GM12801 (cell line): Measurements from ENCODE around the gene MAST4.

Source experiments
- TF ChIP-seq, protein P1 (sequence below): IDR thresholded peaks from one replicate; pipeline ENCODE4 v1.5.1; 2011; ENCODE audit warnings: control low read depth; ENCODE audit not compliant: insufficient read length; ENCODE audit errors: extremely low read depth

The MAST4 gene

DNA sequence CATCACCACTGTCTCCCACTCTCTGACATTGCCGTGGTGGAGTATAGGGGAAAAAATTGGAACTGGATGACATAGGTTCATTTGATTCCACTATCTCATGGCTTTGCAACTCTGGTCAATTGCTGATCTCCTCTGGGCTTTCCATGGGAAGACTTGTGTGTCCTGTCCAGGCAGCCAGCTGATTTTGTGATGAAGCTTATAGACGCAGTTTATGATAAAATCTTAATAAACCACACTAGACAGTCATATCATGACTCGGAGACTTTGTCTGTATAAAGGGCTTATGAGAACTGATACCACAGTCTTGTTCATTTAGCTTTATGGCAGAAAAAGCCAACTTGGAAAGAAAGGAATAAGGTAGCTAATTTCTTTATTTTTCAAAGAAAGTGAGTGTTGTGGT is 296.5 kb downstream of the MAST4 start:
- TF ChIP-seq, protein P1, sequence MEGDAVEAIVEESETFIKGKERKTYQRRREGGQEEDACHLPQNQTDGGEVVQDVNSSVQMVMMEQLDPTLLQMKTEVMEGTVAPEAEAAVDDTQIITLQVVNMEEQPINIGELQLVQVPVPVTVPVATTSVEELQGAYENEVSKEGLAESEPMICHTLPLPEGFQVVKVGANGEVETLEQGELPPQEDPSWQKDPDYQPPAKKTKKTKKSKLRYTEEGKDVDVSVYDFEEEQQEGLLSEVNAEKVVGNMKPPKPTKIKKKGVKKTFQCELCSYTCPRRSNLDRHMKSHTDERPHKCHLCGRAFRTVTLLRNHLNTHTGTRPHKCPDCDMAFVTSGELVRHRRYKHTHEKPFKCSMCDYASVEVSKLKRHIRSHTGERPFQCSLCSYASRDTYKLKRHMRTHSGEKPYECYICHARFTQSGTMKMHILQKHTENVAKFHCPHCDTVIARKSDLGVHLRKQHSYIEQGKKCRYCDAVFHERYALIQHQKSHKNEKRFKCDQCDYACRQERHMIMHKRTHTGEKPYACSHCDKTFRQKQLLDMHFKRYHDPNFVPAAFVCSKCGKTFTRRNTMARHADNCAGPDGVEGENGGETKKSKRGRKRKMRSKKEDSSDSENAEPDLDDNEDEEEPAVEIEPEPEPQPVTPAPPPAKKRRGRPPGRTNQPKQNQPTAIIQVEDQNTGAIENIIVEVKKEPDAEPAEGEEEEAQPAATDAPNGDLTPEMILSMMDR: no peak

DNA sequence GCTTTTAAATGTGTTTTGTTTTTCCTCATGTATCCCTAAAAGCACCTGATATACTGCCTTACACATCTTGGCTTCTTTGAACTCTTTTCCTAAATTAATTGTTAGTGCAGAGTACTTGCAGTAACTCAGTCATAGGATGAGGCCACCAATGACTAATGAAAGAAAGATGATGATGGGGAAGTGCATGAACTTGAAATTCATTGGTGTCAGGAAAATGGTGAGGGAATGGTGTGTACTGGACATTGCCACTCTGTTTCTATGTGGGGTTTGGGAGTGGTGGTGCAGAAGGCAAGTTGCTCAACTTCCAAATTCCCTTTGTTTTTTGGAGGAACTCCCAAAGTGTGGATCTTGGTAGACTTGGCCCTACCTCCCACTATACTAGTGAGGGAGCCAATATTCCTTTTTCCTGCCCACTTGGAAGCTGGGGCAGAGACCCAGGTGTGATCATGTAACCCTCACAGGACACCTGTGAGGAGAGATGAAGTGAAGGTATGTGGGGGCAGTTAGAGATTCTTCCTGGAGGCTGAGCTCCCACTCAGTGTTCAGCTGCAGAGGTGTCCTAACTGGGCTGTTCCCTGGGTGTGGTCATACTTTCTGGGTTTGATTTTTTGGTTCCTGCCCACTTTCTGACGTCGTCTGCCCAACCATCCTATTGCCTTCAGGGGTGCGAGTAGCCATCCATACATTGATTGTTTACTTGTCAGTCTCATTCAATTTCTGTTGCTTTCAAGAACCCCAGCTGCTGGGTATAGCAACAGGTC is 298.5 kb downstream of the MAST4 start:
- TF ChIP-seq, protein P1: no peak

DNA sequence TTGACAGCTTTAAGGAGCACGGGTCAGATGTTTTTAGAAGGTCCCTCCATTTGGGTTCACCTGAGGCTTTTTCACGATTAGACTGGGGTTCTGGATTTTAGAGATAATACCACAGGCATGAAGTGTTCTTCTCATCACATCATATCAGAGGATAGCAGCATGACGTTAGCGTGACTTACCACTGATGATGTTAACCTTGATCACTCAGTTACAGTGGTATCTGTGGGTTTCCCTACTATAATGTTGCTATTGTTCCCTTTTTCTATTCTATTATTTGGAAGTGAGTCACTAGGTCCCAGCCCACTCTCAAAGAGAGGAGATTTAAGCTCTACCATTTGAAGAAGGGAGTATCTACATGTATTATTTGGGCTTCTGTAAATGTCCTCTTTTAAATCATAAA is 300.0 kb downstream of the MAST4 start:
- TF ChIP-seq, protein P1: no peak

DNA sequence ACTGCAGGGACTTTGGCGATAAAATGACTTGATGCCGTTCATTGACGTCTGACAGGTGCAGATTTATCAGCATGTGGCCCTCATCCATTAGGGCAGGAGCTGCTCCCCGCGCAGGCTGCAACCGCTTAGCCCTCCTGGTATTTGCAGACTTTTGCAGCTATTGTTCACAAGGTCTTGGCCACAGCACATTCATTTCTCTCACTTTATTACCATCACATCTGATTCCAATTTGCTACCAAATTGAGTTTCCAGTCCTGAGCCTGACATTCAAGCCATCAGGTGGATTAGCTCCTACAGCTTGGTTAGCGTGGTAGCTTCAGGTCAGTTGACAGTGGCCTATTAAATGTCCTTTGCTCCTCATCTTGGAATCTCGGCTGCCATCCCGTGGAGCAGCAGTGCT is 301.2 kb downstream of the MAST4 start:
- TF ChIP-seq, protein P1: no peak

DNA sequence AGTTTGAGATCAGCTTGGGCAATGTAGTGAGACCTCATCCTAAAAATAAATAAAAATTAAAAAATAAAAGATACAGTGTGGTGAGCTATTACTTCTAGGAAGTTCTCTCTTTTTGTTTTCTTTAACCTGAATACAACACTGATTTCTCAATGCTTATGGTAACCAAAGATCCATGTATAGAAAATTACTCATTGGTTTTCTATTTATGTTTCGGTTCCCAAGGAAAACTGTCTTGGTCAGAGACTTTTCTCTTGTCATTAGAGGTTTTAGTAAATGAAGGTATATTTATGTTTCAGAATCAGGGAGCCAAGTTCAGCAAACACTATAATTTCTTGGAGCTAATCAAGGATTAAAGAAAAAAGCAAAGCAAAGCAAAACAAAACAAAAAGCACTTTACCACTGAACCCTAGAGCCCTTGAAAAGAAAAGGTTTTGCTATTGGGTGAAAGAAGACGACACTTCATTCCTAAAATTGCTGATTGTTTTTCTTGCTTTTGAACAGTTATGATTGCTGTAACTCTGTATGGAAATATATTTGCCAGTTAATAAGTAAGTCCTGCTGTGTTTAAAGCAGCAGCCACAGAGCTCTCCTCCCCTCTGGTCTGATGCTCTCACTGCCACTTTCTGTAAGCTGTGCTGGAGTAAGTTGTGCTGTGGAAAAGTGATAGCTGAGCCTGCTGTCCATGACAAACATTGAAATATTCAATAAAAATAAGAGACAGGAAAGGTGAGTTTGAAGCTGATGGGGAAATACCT is 302.2 kb downstream of the MAST4 start:
- TF ChIP-seq, protein P1: no peak

DNA sequence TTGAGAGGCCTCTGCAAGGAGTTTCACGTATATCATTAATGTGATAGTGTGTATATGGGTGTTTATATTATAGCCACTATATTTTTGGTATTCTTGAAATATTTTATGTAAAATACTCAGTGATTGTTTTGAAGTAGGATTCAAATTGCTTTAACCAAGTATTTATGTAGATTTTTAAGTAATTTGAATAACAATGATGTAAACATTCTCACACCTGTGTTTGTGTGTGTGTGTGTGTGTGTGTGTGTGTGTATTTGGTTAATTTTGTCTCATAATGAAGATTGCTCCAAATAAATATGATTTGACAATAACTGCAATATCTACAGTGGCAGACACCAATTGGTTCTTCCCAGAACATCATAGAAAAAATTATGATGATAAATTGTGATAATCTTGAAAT is 307.0 kb downstream of the MAST4 start:
- TF ChIP-seq, protein P1: no peak

DNA sequence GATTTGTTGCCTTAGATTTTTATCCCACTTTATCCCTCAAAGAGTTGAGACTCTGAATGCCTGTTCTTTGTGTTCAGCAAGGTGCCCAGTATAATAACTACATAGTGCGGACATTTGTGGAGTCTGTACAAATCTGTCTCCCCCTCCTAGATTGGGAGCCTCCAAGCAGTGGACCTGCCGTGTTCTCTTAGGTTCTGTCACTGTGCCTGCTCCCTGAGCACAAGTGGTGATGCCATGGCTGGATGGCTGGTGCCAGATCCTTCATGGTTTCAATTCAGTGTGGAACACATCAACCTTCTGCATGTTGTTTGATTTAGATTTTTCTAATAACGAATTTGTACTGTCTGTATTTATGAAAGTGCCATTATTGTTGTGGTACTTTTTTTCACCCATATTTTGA is 307.5 kb downstream of the MAST4 start:
- TF ChIP-seq, protein P1: no peak
